Measurements from ENCODE around the gene C3orf85.

DNA sequence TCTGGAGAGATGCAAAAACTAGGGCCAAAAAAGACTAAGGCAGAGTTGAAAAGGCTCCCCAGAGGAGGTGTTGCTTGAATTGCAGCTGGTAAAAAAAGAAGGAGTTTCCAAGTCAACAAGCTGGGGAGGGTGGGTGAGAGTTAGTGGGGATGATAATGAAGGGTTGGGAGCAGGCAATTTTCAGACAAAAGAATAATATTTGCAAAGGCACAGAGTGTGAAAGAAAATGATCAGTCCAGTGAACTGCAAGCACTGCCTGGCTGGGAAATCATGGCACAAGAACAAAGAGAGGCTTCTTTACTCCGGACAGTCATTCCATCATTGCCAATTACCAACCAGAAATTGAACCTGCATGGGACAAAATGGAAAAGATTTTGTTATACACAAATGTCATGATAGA lies 42.2 kb downstream of the C3orf85 start:
- TF ChIP-seq CTCF (IDR thresholded peaks at IDR 0.05) (no peak), POLR2AphosphoS5 (IDR thresholded peaks at IDR 0.05) (no peak)
